GM18517 (cell line): ENCODE results near the gene SEMA3F.

ENCODE experiments used
- ATAC-seq: cut with Tn5 transposase; IDR thresholded peaks from one replicate; pipeline ENCODE4 v1.9.1; 2021; ENCODE audit warnings: mild to moderate bottlenecking, moderate library complexity; ENCODE audit not compliant: unreplicated experiment

Gene SEMA3F

GRCh38 chr3:50154840-50155490 lies at the start of gene SEMA3F:
Gene SEMA3F, plus strand, starts transcription at chr3:50155324. Its CDS starts 4,299 bp downstream, at chr3:50159623.
- ATAC-seq = no peak

- no peak for ATAC-seq
Measured at GRCh38 chr3:50111757-50112156, 43.4 kb upstream of the SEMA3F start.

GRCh38 chr3:50112462-50112861 lies 42.7 kb upstream of the SEMA3F start:
- ATAC-seq = no peak

- no peak for ATAC-seq
Measured at GRCh38 chr3:50117120-50117519, 38.0 kb upstream of the SEMA3F start.

- ATAC-seq = no peak
Measured at GRCh38 chr3:50118237-50118636, 36.9 kb upstream of the SEMA3F start.

GRCh38 chr3:50119786-50120185 lies 35.3 kb upstream of the SEMA3F start:
- ATAC-seq = no peak

- no peak for ATAC-seq
Measured at GRCh38 chr3:50120364-50121071, 34.6 kb upstream of the SEMA3F start.

GRCh38 chr3:50121072-50122032 lies 33.8 kb upstream of the SEMA3F start:
- ATAC-seq = peak; percentile 58

GRCh38 chr3:50122071-50122470 lies 33.1 kb upstream of the SEMA3F start:
- ATAC-seq = no peak

GRCh38 chr3:50122661-50123391 lies 32.3 kb upstream of the SEMA3F start:
- ATAC-seq = no peak

- ATAC-seq = no peak
Measured at GRCh38 chr3:50123394-50124051, 31.6 kb upstream of the SEMA3F start.

GRCh38 chr3:50124052-50124799 lies 30.9 kb upstream of the SEMA3F start:
- no peak for ATAC-seq

GRCh38 chr3:50124800-50125178 lies 30.3 kb upstream of the SEMA3F start:
- no peak for ATAC-seq

GRCh38 chr3:50125541-50126286 lies 29.4 kb upstream of the SEMA3F start:
- no peak for ATAC-seq

- no peak for ATAC-seq
Measured at GRCh38 chr3:50126287-50127211, 28.6 kb upstream of the SEMA3F start.

GRCh38 chr3:50127251-50127691 lies 27.9 kb upstream of the SEMA3F start:
- no peak for ATAC-seq

- no peak for ATAC-seq
Measured at GRCh38 chr3:50128001-50128400, 27.1 kb upstream of the SEMA3F start.

GRCh38 chr3:50130436-50130835 lies 24.7 kb upstream of the SEMA3F start:
- ATAC-seq = no peak
